Heart left ventricle (tissue), 13 donors: ENCODE measurements around the gene SUPT4H1.

Experiments
- POLR2A ChIP-seq, 2 donors: fragments of 450-650 bp; IDR thresholded peaks; one replicate each; pipeline ENCODE4 v1.6.1; 2017; ENCODE audit warnings: antibody characterized with exemption in 2 of 2, mild to moderate bottlenecking in 2 of 2, moderate library complexity in 2 of 2
- TF ChIP-seq, protein P1 (sequence below), 12 donors: fragments of 200-600 bp; sonication (generic) in 4 of 12; IDR thresholded peaks; one replicate each; pipeline versions ENCODE4 v1.5.0 to v1.8.0; 2018 to 2022; ENCODE audit warnings: antibody characterized with exemption in 12 of 12, mild to moderate bottlenecking in 5 of 12
- donor health status: ischemic (EF 13 %, LVEDD 7.1; RV severe dilation, severe dysfunction).
- donor health status: DM: no; HTN: yes; CAD: no.
- donor health status: DM: no; HTN: no; CAD: no.
- donor health status: ischemic (EF 25% LVEDD 6.9; RV normal size, moderate dysfunction).
- donor health status: ischemic (EF 25% LVEDD 5.7; RV mildly dilated, moderate dysfunction).
- donor health status: ischemic (EF 35%, LVEDD 5.7; RV mildly dilated, moderate dysfunction).
- donor health status: nonischemic (EF 11% LVEDD 7.7; RV severe dilation, severe dysfunction).
- donor health status: DM: yes; HTN: yes; CAD: no.
- donor health status: PGD.
- donor health status: ischemic (EF 29% LVEDD 5.4; RV normal size, mild dysfunction).
- donor health status: nonischemic (EF 23%, LVEDD 6.1; RV moderate dilation, normal function).

DNA sequence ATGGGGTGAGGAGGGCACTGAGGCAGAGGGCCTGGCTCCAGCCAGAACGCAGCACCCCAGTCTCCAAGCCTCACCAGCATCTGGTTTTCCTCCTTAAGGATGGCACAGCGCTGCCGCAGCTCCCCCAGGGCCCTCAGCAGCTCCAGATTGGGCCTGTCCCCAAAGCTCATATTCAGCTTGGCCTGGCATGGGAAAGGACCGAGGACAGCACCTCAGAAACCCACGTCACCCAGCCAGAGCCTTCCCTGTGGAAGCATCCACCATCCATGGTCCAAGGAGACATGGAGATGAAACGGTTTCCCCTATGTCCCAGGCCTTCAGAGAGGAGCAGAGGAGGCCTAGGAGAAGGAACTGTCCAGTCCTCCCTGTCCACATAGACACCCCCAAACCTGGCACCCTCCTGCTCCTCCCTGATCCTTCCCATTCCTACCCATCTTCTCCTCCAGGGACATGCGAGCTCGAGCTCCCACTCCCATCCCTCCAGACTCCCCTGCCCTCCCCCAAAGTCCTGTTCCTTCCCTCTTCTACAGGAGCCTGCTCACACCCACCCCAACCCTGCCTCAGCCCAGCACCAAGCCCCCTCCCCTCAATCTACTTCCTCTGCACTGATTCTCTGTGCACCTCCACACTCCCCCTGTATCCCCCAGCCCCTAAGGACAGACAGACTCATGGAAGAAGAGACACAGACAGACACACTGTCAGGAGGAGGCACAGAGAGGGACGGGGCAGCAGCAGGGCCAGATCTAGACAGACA is 25.2 kb downstream of the SUPT4H1 start:
- TF ChIP-seq, protein P1, sequence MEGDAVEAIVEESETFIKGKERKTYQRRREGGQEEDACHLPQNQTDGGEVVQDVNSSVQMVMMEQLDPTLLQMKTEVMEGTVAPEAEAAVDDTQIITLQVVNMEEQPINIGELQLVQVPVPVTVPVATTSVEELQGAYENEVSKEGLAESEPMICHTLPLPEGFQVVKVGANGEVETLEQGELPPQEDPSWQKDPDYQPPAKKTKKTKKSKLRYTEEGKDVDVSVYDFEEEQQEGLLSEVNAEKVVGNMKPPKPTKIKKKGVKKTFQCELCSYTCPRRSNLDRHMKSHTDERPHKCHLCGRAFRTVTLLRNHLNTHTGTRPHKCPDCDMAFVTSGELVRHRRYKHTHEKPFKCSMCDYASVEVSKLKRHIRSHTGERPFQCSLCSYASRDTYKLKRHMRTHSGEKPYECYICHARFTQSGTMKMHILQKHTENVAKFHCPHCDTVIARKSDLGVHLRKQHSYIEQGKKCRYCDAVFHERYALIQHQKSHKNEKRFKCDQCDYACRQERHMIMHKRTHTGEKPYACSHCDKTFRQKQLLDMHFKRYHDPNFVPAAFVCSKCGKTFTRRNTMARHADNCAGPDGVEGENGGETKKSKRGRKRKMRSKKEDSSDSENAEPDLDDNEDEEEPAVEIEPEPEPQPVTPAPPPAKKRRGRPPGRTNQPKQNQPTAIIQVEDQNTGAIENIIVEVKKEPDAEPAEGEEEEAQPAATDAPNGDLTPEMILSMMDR (IDR thresholded peaks at IDR 0.05), result no peak
- TF ChIP-seq POLR2A (IDR thresholded peaks at IDR 0.05), result no peak
